GM12892 (cell line): ENCODE results near the gene SOX8.

Source experiments
- POLR2A ChIP-seq: IDR thresholded peaks from 2 replicates; pipeline ENCODE4 v1.6.1; 2011; ENCODE audit warnings: low read depth, low read length, control low read depth
- POLR2AphosphoS5 ChIP-seq: IDR thresholded peaks from 2 replicates; pipeline ENCODE4 v1.6.1; 2011; ENCODE audit warnings: low read depth, low read length, control low read depth
- TAF1 ChIP-seq: IDR thresholded peaks from 2 replicates; pipeline ENCODE4 v1.6.1; 2011; ENCODE audit warnings: low read depth, mild to moderate bottlenecking, control low read depth, low read length, borderline replicate concordance

DNA sequence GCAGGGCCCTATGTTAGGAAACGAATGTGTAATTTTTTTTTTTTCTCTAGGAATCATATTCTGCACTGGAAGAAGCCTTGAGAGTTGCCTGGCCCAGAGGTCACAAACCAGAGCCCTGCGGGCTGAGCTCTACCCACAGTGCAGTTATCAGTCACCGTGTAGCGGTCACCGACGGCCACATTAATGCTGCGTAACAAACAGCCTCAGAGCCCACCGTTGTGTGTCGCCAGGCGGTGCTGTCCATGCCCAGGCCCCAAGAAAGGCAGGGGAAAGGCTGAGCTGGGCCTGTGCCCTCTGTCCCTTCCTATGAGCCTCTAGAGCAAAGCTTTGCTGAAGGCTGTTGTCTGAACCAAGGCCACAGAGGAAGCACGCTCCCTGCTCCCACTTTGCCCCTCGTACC lies 6.3 kb upstream of the SOX8 start:
- TF ChIP-seq POLR2AphosphoS5, result no peak
- TF ChIP-seq POLR2A, result no peak
- TF ChIP-seq TAF1, result no peak
